Right cardiac atrium (tissue), 5 donors: ENCODE results near the gene SLC49A3. TPM values are rescaled to one million over a fixed set of nuclear protein-coding genes. Genes with fewer than 3 reads are reported as not detected.

Experiments used
- ATAC-seq, 2 donors: fragments of 200-7000 bp; cut with Tn5 transposase; one replicate each; pipeline versions ENCODE4 v1.8.0 to v1.9.1; 2020; ENCODE audit warnings: moderate library complexity in 2 of 2, mild to moderate bottlenecking in 1 of 2
- DNase-seq, 3 donors: peaks; one replicate each; pipeline ENCODE4 v3.0.0-alpha.2; 2020
- H3K27ac ChIP-seq: one replicate; pipeline ENCODE4 v1.5.1; 2013; ENCODE audit warnings: mild to moderate bottlenecking, low read length, control low read depth, moderate library complexity
- H3K27me3 ChIP-seq: one replicate; pipeline ENCODE4 v1.6.1; 2013; ENCODE audit not compliant: control insufficient read depth, insufficient read depth
- H3K4me1 ChIP-seq: one replicate; pipeline ENCODE4 v1.6.1; 2013; ENCODE audit warnings: low read length; ENCODE audit not compliant: control insufficient read depth, insufficient read depth
- H3K4me3 ChIP-seq: one replicate; pipeline ENCODE4 v1.5.1; 2013; ENCODE audit warnings: low read length, control low read depth
- H3K9me3 ChIP-seq: one replicate; pipeline ENCODE4 v1.6.1; 2013; ENCODE audit warnings: low read length; ENCODE audit not compliant: control insufficient read depth
- WGBS: extraction: QIAGEN DNeasy Blood & Tissue Kit; methylation state at CpG from one replicate; pipeline ENCODE4 v1.1.7; 2013; 5-methylcytosine and 5-hydroxymethylcytosine counted together
- intact Hi-C, 4 donors: fragments of 100-400 bp; cut with DNase I; formaldehyde crosslinking; loops; one replicate each; pipeline versions ENCODE4 v1.11.0 to v1.14.0; 2022 to 2023
- polyA plus RNA-seq: library from polyadenylated mRNA; stranded (reverse); fragments of 200-250 nt; gene quantifications from one replicate; pipeline ENCODE4 v1.2.3, GENCODE V29; 2013
- total RNA-seq, 4 donors: library from RNA; stranded (reverse); fragmentation: NEBNext Ultra II Directional; extraction: Animal tissue kit (Norgen Biotek cat#: 25700); gene quantifications; one replicate each; pipeline ENCODE4 v1.2.1, GENCODE V29; 2021
- donor health status: healthy with polysubstance abuse.
- donor health status: DM: no; HTN: yes; CAD: no.
- donor health status: DM: no; HTN: no; CAD: no.
- donor health status: DM: no; HTN: yes; CAD: no; lungs with severe emphysema.
- donor health status: DM: yes; HTN: yes; CAD: no.

SLC49A3 gene
- total and polyA plus RNA-seq, 5 donors = 10.6 to 19.5 (median 15.7) TPM

GRCh38 chr4:730511-730910, 41.6 kb upstream of the SLC49A3 start:
- intact Hi-C loops = no loop called here
- Histone ChIP-seq H3K27ac (no peak overlapping the region), H3K27me3 (no peaks in the 10 kb centered on the region), H3K4me3 (no peak overlapping the region), H3K9me3 (no peaks in the 10 kb centered on the region), H3K4me1 (peaks cover 2% of the 10 kb centered on the region)
- WGBS = 96% methylated on average over 27 of the region's 27 CpGs
- DNase-seq (peak in 2 of 3 donors; percentile 19 to 32), ATAC-seq (no peak)

- intact Hi-C loops = no loop called here
- Histone ChIP-seq H3K27me3 (no peaks in the 10 kb centered on the region), H3K4me3 (no peak overlapping the region), H3K4me1 (peaks cover 2% of the 10 kb centered on the region), H3K9me3 (no peaks in the 10 kb centered on the region), H3K27ac (no peak overlapping the region)
- 87% methylated on average over 20 of the region's 20 CpGs for WGBS
- peak in 2 of 3 donors; percentile 44 to 52 for DNase-seq
- ATAC-seq = no peak
Measured at GRCh38 chr4:729336-730315, 40.7 kb upstream of the SLC49A3 start.

GRCh38 chr4:727576-727975, 38.6 kb upstream of the SLC49A3 start:
- no peaks in the 10 kb centered on the region for H3K27me3 ChIP-seq
- H3K27ac ChIP-seq = no peak overlapping the region
- no peaks in the 10 kb centered on the region for H3K9me3 ChIP-seq
- ATAC-seq (no peak), DNase-seq (no peak)
- 70% methylated on average over 6 of the region's 6 CpGs for WGBS
- H3K4me3 ChIP-seq = no peak overlapping the region
- H3K4me1 ChIP-seq = peaks cover 2% of the 10 kb centered on the region
- intact Hi-C loops = no loop called here

GRCh38 chr4:726838-727237, 37.9 kb upstream of the SLC49A3 start:
- peaks cover 2% of the 10 kb centered on the region for H3K4me1 ChIP-seq
- intact Hi-C loops = no loop called here
- H3K27me3 ChIP-seq = no peaks in the 10 kb centered on the region
- 73% methylated on average over 17 of the region's 17 CpGs for WGBS
- no peak overlapping the region for H3K4me3 ChIP-seq
- H3K27ac ChIP-seq = no peak overlapping the region
- no peaks in the 10 kb centered on the region for H3K9me3 ChIP-seq
- ATAC-seq (peak in 1 of 2 donors; percentile 24), DNase-seq (peak in 2 of 3 donors; percentile 44 to 51)

GRCh38 chr4:726235-726787, 37.4 kb upstream of the SLC49A3 start:
- H3K27ac ChIP-seq = no peak overlapping the region
- WGBS = 45% methylated on average over 16 of the region's 16 CpGs
- peak; percentile 36 to 39 for ATAC-seq
- H3K4me3 ChIP-seq = no peak overlapping the region
- H3K4me1 ChIP-seq = peaks cover 4% of the 10 kb centered on the region
- intact Hi-C loops = no loop called here
- H3K9me3 ChIP-seq = no peaks in the 10 kb centered on the region
- no peaks in the 10 kb centered on the region for H3K27me3 ChIP-seq
- DNase-seq = peak in 2 of 3 donors; percentile 64 to 66

GRCh38 chr4:725391-726234, 36.7 kb upstream of the SLC49A3 start:
- Histone ChIP-seq H3K9me3 (no peaks in the 10 kb centered on the region), H3K4me1 (peaks cover 7% of the 10 kb centered on the region), H3K4me3 (no peak overlapping the region), H3K27ac (no peak overlapping the region), H3K27me3 (no peaks in the 10 kb centered on the region)
- 90% methylated on average over 41 of the region's 41 CpGs for WGBS
- no peak for ATAC-seq
- DNase-seq = peak in 2 of 3 donors; percentile 53 to 58
- intact Hi-C loops = no loop called here

GRCh38 chr4:723751-724530, 35.0 kb upstream of the SLC49A3 start:
- intact Hi-C loops = no loop called here
- Histone ChIP-seq H3K9me3 (no peaks in the 10 kb centered on the region), H3K27ac (no peak overlapping the region), H3K4me3 (no peak overlapping the region), H3K4me1 (peaks cover 7% of the 10 kb centered on the region), H3K27me3 (no peaks in the 10 kb centered on the region)
- peak in 2 of 3 donors; percentile 57 to 64 for DNase-seq
- WGBS = 72% methylated on average over 28 of the region's 28 CpGs
- peak in 1 of 2 donors; percentile 8 for ATAC-seq

- H3K9me3 ChIP-seq = no peaks in the 10 kb centered on the region
- H3K27ac ChIP-seq = no peak overlapping the region
- no peak for ATAC-seq
- no peak overlapping the region for H3K4me3 ChIP-seq
- H3K27me3 ChIP-seq = no peaks in the 10 kb centered on the region
- peaks cover 7% of the 10 kb centered on the region for H3K4me1 ChIP-seq
- peak in 2 of 3 donors; percentile 34 to 66 for DNase-seq
- intact Hi-C loops = no loop called here
- 98% methylated on average over 61 of the region's 61 CpGs for WGBS
Measured at GRCh38 chr4:722851-723360, 34.0 kb upstream of the SLC49A3 start.

GRCh38 chr4:722169-722725, 33.3 kb upstream of the SLC49A3 start:
- ATAC-seq = no peak
- peaks cover 7% of the 10 kb centered on the region for H3K4me1 ChIP-seq
- H3K9me3 ChIP-seq = no peaks in the 10 kb centered on the region
- H3K27ac ChIP-seq = no peak overlapping the region
- H3K27me3 ChIP-seq = no peaks in the 10 kb centered on the region
- intact Hi-C loops = no loop called here
- DNase-seq = peak in 2 of 3 donors; percentile 51 to 52
- WGBS = 95% methylated on average over 47 of the region's 47 CpGs
- no peak overlapping the region for H3K4me3 ChIP-seq
